Motor neuron (in vitro differentiated cells): Measurements from ENCODE around the gene CLCA4. TPM values are rescaled to one million over a fixed set of nuclear protein-coding genes. Genes with fewer than 3 reads are reported as not detected.
"Not testable (repeated sequence)": the region's sequence is repeated elsewhere in the genome, so short reads cannot be mapped to it uniquely, and the experiment has no call there.

Source experiments
- ATAC-seq, 8 experiments: fragments of 200-7000 bp; cut with Tn5 transposase; replicated peaks in 6 of 8; 2 replicates each; pipeline ENCODE4 v1.8.0; 2021; ENCODE audit warnings: mild to moderate bottlenecking in 8 of 8, moderate library complexity in 8 of 8
- H3K27ac ChIP-seq, 2 donors: fragments of 250-450 bp; sonication (Bioruptor Pico); 2 replicates each; pipeline ENCODE4 v1.9.0; 2021; ENCODE audit warnings: antibody characterized with exemption in 2 of 2, mild to moderate bottlenecking in 2 of 2, moderate library complexity in 1 of 2
- H3K4me1 ChIP-seq, 2 donors: fragments of 250-450 bp; sonication (Bioruptor Pico); replicated peaks in 1 of 2; 2 replicates each; pipeline ENCODE4 v1.6.1; 2021; ENCODE audit warnings: antibody characterized with exemption in 2 of 2, mild to moderate bottlenecking in 2 of 2, moderate library complexity in 1 of 2
- H3K4me3 ChIP-seq, 5 donors: fragments of 250-450 bp; sonication (Bioruptor Pico); 2 replicates each; pipeline ENCODE4 v1.9.0; 2021; ENCODE audit warnings: antibody characterized with exemption in 5 of 5, mild to moderate bottlenecking in 5 of 5, moderate library complexity in 4 of 5
- WGBS, 10 experiments: fragments of 450-650 bp; shearing (Covaris generic); methylation state at CpG; one replicate each; pipeline ENCODE4 v1.0.0; 2022; 5-methylcytosine and 5-hydroxymethylcytosine counted together
- in situ Hi-C, 9 experiments: fragments of 400-800 bp; cut with MboI; loops; one replicate each; pipeline ENCODE4 v1.15.0; 2021; ENCODE audit warnings: low sequenced_read_pairs in 9 of 9, low pct_unique_long_range_greater_than_20kb in 2 of 9; ENCODE audit not compliant: unreplicated experiment in 9 of 9
- total RNA-seq, 8 experiments: library from RNA; unstranded; fragments of 300-600 nt; gene quantifications; 2 replicates each; pipeline versions ENCODE4 v1.2.3 to v1.2.4, GENCODE V29; 2022

CLCA4 gene
- total RNA-seq, 8 experiments from 2014 or later, result 0.36 to 0.46 (median 0.41) TPM; not detected in 5

- H3K4me3 ChIP-seq, result no peak overlapping the region
- WGBS, 10 experiments, result 33 to 100% (median 82%) methylated on average over 1 of the region's 1 CpG; no CpG with 5 or more reads in 3 of the 10 experiments
- ATAC-seq, result peak in 1 of 8 experiments; percentile 24
- H3K4me1 ChIP-seq, result no peaks in the 10 kb centered on the region
- in situ Hi-C loops, result no loop called here
- no peak overlapping the region for H3K27ac ChIP-seq
These were observed 35.3 kb downstream of the CLCA4 start for GRCh38 chr1:86582161-86582560.

GRCh38 chr1:86583032-86583431 lies 36.2 kb downstream of the CLCA4 start:
- Histone ChIP-seq H3K27ac (no peak overlapping the region), H3K4me1 (no peaks in the 10 kb centered on the region), H3K4me3 (no peak overlapping the region)
- in situ Hi-C loops, result no loop called here
- ATAC-seq, result peak in 4 of 8 experiments; percentile 20 to 86 (median 60)
- WGBS, 10 experiments, result 33 to 83% (median 45%) methylated on average over 1 of the region's 1 CpG; no CpG with 5 or more reads in 4 of the 10 experiments

- whole genome bisulfite sequencing, 10 experiments, result 6 to 100% (median 80%) methylated on average over 1 to 3 of the region's 3 CpGs; no CpG with 5 or more reads in 1 of the 10 experiments
- H3K4me1 ChIP-seq, result no peaks in the 10 kb centered on the region
- no peak overlapping the region for H3K4me3 ChIP-seq
- no peak overlapping the region for H3K27ac ChIP-seq
- in situ Hi-C loops, result no loop called here
- no peak for ATAC-seq
These were observed 36.7 kb downstream of the CLCA4 start for GRCh38 chr1:86583593-86583992.

- Histone ChIP-seq H3K27ac (no peak overlapping the region), H3K4me3 (no peak overlapping the region), H3K4me1 (no peaks in the 10 kb centered on the region)
- in situ Hi-C loops, result no loop called here
- no peak for ATAC-seq
These were observed 47.4 kb downstream of the CLCA4 start for GRCh38 chr1:86594284-86594770.

- 13 to 82% (median 65%) methylated on average over 2 of the region's 2 CpGs; no CpG with 5 or more reads in 2 of the 10 experiments for WGBS, 10 experiments
- ATAC-seq, result peak in 1 of 8 experiments; percentile 32
- no peak overlapping the region for H3K4me3 ChIP-seq
- H3K27ac ChIP-seq, result no peak overlapping the region
- H3K4me1 ChIP-seq, result no peaks in the 10 kb centered on the region
- in situ Hi-C loops, result no loop called here
These were observed 49.3 kb downstream of the CLCA4 start for GRCh38 chr1:86596224-86596623.

GRCh38 chr1:86596741-86597290 lies 49.9 kb downstream of the CLCA4 start:
- H3K4me1 ChIP-seq, result no peaks in the 10 kb centered on the region
- WGBS, 10 experiments, result 20 to 100% (median 74%) methylated on average over 1 to 3 of the region's 3 CpGs
- peak in 2 of 8 experiments; percentile 32 to 40 for ATAC-seq
- no peak overlapping the region for H3K27ac ChIP-seq
- in situ Hi-C loops, result no loop called here
- H3K4me3 ChIP-seq, result no peak overlapping the region

GRCh38 chr1:86606080-86606479 lies 59.2 kb downstream of the CLCA4 start:
- H3K4me3 ChIP-seq, in situ Hi-C loops, ATAC-seq, H3K4me1 ChIP-seq, H3K27ac ChIP-seq: not testable (repeated sequence)
- WGBS, 10 experiments, result 47 to 100% (median 92%) methylated on average over 1 to 2 of the region's 2 CpGs

- in situ Hi-C loops, result no loop called here
- WGBS, 10 experiments, result 0 to 100% (median 59%) methylated on average over 1 of the region's 1 CpG; no CpG with 5 or more reads in 2 of the 10 experiments
- no peak for ATAC-seq
These were observed 69.6 kb downstream of the CLCA4 start for GRCh38 chr1:86616433-86616832.

GRCh38 chr1:86616871-86617270 lies 70.0 kb downstream of the CLCA4 start:
- in situ Hi-C loops, result no loop called here
- Histone ChIP-seq H3K4me3 (no peak overlapping the region), H3K4me1 (no peaks in the 10 kb centered on the region), H3K27ac (no peak overlapping the region)
- peak in 2 of 8 experiments; percentile 19 to 57 for ATAC-seq
- 50 to 100% (median 83%) methylated on average over 1 of the region's 1 CpG; no CpG with 5 or more reads in 5 of the 10 experiments for WGBS, 10 experiments

More at GRCh38 chr1:86616433-86616832, 69.6 kb downstream of the CLCA4 start:
- Histone ChIP-seq H3K27ac (no peak overlapping the region), H3K4me1 (no peaks in the 10 kb centered on the region), H3K4me3 (no peak overlapping the region)

GRCh38 chr1:86618358-86618757 lies 71.5 kb downstream of the CLCA4 start:
- Histone ChIP-seq H3K27ac (no peak overlapping the region), H3K4me3 (no peak overlapping the region), H3K4me1 (no peaks in the 10 kb centered on the region)
- no peak for ATAC-seq
- in situ Hi-C loops, result no loop called here

- 6 to 93% (median 84%) methylated on average over 2 to 4 of the region's 4 CpGs for WGBS, 10 experiments
- no peak overlapping the region for H3K27ac ChIP-seq
- ATAC-seq, result no peak
- in situ Hi-C loops, result no loop called here
- H3K4me1 ChIP-seq, result no peaks in the 10 kb centered on the region
- no peak overlapping the region for H3K4me3 ChIP-seq
These were observed 72.4 kb downstream of the CLCA4 start for GRCh38 chr1:86619313-86619712.

- H3K27ac ChIP-seq, result no peak overlapping the region
- ATAC-seq, result peak in 1 of 8 experiments; percentile 22
- H3K4me3 ChIP-seq, result no peak overlapping the region
- no peaks in the 10 kb centered on the region for H3K4me1 ChIP-seq
- in situ Hi-C loops, result no loop called here
- WGBS, 10 experiments, result 36 to 63% methylated on average over 1 of the region's 1 CpG; no CpG with 5 or more reads in 8 of the 10 experiments
These were observed 74.4 kb downstream of the CLCA4 start for GRCh38 chr1:86621286-86621685.
